GM21723 (cell line): ENCODE measurements around the gene NPRL2.

Experiments
- ATAC-seq: cut with Tn5 transposase; IDR thresholded peaks from one replicate; pipeline ENCODE4 v1.9.1; 2021; ENCODE audit warnings: mild to moderate bottlenecking, moderate library complexity; ENCODE audit not compliant: unreplicated experiment

NPRL2 gene

DNA sequence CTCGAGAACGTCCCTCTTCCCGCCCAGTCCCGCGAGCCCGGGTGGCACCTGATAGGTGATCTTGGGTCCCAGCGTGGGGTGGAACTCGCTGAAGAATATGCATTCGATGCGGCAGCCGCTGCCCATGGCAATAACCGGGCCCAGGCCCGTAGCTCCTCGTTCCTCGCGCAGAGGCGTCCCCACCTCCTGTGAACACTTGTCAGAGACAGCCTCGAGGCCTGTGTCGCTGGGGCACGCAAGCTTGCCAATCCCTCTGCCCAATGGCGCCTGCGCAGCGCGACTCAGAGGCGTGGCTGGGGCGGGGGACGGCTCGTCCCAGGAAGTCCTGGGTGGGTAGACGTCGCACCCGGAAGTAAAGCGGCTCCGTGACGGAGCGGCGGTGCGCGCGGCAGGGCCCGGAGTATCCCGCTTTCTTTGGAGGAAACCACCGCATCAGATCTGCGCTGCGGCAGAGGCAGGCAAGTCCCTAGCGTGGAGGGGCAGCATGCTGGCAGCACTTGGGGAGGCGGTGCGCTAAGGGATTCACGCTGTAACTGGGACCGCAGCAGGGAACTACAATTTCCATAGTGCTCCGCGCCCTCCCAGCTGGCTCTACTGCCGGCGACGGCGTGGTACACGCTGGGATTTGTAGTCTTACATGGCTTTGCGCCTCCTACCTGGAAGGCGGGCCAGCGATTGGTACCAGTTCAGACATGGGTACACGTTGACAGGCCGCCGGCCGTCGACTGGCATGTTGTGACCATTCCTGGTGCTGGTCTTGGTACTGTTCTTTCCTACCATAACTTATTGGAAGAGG is at the start of gene NPRL2, which contains the start of gene CYB561D2:
NPRL2 (minus strand) TSS at position 249 of the 796 bp plus-strand sequence; CDS start at position 126, 123 bp downstream.
CYB561D2 (plus strand) TSS at position 336 of the 796 bp plus-strand sequence. CDS start 572 bp downstream, outside the sequence.
- peak; percentile 86 for ATAC-seq

DNA sequence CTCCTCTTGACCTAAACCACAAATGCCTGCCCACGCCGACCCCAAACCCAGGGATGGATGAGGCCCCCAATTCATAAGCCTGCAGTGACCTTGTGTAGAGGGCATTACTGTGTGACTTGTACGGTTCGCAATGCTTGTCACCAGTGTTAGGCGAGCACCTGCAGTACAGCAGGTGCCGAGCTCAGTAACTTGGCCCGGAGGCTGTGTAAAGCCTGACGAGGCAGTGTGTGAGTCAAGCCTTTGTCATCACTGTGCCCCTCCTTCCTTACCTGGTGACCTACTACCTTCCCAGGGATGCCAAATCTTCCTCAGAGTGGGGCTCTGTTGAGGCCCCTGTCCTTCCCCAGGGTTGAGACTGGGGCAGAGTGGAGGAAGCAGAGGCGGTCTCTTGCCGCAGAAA is 45.9 kb upstream of the NPRL2 start:
- ATAC-seq: no peak

DNA sequence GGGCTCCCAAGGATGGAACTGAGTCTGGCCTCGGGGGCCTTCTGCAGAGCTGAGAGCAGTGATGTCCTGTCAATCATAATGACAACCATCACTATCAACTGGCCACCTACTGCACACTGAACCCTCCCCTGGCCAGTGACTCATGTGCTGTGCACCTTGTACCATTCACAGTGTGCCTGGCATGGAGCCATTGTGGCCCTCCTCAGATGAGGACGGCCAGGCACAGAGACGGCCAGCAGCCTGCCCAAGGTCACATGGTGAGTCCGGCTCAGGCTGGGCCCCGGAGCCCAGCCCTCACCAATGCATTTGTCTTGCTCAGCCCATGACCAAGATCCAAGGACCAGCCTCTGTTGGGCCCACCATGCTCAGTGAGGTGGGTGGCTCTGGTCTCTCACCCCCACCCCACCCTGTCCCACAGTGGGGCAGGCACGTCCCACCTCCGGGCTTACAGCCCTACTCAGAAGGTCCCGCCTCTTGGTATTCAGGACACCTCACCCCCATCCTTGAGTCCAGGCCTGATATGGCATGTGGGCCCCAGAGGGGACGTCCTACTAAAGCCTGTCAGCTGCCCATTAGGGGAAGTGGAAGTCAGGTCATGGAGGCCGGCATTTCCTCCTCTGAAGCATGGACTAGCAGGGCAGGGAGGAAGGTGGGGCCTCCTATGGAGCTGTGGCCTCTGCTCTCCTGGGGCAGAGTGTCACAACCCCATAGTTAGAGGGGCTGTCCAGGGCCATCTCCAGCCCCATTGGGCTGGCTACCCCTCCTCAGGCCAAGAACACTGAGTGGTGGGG is 44.7 kb upstream of the NPRL2 start:
- no peak for ATAC-seq

DNA sequence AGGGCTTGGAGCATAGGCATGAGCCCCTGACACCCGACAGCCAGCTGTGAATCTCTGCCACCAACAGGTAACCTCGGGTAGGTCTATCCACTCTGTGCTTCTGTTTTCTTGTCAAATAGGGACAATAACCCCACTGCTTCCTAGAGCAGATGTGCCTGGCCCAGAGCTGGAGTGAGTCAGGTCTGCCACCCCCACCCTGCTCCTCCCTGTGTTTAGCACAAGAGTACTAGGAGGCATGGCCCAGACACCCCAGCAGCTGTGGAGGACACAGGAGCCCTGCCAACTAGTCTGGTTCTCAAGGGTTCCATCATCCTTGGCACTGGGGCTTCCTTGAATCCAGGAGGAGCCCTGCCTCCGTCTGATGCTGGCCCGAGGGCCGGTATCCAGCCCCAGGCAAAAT is 42.5 kb upstream of the NPRL2 start:
- ATAC-seq: no peak

DNA sequence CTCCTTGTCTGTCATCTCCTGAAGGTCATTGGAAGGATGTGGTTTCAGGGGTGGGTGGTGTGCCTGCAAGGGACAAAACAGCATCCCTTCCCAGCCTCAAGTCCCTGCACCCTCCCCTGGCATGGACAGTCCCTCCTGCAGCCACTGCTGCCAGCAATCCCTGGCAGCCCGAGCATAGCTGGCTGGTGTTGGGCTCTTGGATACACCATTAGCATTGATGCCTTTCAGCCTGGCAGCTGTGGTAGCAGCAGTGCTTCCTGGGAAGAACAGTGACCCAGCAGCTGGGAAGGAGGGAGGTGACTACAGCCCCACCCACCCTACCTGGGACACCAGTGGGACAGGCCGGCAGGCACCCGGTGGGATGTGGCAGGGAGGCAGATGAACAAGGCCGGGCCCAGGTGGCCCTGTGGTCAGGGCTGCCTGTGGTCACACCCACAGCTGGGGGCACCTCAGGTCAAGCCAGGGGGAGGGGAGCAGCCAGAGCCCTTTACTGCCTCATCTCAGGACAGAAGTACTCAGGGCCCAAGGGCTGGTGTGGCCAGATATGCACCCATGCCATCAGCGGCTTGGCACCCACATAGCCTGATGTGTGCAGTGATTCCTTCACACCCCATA is 41.6 kb upstream of the NPRL2 start:
- no peak for ATAC-seq

DNA sequence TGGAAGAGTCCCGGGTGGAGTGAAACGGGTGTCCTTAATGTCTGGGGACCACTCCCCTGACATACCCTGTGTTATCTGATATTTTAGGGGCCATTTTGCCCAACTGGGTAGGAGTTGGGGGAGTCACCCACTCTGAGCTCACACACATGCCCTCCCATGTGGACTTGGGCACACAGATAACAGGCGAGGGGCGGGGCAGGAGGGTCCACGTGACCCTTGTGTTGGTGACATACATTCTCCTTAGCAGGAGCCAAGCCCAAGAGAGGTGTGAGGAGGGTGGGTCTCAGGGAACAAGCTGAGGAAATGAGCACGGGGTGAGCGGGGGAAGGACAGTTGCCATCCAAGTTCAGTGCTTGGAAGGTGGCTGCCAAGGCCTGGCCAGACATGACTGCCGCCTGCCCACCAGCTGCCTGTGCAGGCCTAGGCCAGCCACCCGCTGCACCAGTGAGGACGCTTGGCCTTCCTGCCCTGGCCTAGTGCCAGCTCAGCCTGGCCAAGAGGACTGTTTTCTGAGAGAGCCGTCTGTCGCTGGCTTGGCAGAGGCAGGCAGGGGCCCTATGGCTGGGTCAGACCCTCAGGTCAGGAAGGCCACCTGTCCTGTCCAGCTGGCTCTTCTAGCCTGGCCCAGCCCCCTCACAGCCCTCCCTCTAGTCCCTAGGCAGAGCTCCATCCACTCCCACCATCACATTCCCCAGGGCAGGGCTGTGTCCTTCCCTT is 40.1 kb upstream of the NPRL2 start:
- no peak for ATAC-seq

DNA sequence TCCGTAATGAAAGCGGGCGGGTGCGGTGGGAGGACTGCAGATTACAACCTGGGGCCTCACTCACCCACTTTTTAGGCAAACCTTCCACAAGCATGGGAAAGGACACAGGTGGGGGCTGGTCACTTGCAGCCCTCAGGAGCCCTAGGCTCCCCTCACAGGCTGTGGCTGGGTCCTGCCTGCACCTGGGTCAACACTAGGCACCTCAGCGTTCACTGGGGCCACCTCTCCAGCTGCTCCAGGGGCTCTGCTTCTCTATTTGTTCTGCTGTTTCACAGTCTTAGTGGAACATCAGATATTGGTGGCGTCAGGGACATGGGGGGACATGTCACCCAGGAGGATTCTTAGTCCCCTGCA is 38.8 kb upstream of the NPRL2 start:
- ATAC-seq: no peak

DNA sequence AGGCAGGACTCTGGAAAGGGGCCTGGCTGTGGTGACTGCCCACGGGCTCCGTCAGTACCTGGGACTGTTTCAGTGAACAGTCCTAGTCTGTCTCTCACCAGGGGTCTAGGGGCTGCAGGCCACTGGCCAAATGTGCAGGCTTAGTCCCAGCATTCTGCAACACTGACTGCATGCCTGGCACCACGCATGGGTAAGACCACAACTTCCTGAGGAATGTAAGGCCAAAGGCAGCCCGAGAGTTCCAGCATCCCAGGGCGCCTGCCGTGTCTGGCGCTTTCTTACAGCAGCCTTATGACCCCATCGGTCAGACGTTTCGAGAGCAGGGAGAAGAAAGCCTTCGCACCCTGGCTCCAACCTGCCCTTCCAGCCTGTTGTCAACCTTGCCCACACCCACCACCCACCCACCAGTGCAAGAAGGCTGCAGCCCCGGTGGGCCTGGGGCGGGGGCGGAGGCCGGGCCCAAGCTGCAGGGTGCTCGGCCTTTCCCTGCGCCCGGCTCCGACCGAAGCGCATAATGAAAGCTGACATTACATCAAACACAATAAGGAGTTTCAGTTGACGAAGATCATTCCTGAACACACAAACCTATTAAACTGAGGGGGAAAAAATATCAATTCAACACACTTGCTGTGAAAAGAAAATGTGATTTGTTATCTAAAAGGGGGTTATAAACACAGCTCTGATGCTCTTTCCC is 38.3 kb upstream of the NPRL2 start:
- ATAC-seq: no peak

DNA sequence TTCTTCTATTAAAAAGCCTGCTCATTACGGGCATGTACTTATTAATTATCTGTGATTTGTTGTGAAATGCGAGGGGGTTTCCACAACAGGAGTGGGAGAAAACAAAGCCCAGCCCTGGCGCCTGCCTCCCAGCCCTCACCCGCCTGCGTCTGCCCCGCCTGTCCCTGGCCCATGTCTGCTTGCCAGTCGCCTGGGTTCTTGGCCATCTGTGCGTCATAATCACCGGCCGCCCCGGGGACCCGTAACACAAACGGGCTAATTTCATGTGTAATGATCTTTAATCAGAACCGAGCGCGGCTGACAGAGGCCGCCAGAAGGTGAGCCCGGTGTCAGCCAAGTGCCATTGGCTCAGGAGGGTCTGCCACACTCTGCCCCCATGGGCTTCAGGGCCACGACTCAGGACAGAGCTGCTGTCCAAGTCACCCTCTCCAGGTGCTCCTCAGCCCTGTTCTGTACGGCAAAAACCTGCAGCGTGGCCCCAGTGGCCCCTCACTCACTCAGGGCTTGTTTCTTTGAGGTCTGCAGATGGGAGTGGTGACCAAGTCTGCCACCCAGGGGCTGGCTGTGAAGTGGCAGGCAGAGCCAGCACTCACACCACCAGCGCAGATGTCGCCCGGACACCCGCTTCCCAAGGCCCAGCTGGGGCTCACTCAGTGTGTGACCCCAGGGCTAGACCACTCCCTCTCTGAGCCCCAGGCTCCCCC is 37.6 kb upstream of the NPRL2 start:
- ATAC-seq: no peak

DNA sequence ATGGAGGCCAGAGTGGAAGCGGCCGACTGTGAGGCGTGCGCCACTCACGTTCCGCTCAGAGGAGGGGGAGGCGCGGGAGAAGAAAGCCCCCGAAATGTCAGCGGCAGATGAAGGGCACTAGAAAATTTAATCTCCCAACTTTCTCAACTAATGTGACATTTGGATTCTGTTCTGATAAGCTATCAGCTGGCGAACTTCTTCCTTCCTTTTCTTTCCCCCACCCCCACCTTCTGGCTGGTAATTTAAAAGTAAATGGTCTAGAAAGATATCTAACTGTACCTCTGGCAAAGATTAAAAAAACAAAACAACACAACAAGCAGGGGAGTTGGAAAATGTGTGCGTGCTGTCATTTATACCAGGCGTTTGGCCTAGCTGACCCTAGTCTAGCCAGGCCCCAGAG is 35.2 kb upstream of the NPRL2 start:
- ATAC-seq: no peak

DNA sequence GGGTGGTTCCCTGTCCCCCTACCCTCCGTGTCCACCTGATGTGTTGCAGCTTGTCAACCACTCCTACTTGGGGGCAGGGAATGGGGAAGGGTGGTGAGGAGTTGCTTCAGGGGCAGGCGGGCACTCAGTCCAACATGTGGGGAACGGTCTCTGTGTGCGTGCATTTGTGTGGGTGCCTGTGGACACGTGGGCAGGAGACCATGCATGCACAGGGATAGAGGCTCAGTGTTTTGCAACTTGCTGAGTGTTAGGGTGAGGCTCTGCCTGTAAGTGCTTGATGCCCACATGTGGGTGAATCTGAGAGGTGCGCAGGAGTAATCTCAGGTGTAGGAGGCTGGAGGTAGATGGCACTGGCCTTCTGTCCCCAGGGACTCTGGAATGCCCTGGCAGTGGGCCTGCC is 33.2 kb upstream of the NPRL2 start:
- ATAC-seq: no peak

DNA sequence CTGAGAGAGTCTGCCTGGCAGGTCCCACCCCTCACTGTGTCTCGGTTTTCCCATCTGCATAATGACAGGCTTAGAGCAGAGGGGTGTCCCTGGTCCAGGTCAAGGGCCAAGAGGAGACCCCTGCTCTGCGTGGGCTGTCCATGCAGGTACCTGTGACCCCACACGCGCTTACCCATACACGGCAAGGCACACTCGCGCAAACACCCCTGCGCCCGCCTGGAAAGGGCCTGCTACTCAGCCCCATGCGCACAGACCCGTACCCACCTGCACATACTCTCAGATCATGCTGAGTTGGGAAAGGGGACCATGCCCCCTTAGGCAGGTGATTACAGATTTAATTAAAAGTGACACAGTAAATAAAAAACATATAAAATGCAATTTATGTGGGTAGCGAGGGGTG is 32.1 kb upstream of the NPRL2 start:
- no peak for ATAC-seq

DNA sequence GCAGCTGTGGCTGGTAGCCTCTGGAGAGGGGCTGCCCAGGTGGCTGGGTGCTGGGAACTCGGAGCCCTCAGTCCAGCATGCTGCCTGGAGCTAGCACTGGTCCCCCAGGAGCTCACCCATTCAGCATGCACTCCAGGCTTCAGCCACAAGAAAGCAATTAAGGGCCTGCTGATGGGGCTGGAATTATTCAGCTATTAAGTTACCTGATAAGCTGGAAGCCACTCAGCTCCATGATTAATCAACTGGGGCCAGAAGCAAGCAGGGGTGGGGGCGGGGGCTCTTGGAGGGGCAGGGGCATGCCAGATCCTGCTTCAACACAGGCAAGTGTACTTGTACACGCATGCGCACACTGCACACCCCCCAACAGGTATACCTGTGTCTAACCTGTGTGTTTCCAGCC is 30.8 kb upstream of the NPRL2 start:
- no peak for ATAC-seq

DNA sequence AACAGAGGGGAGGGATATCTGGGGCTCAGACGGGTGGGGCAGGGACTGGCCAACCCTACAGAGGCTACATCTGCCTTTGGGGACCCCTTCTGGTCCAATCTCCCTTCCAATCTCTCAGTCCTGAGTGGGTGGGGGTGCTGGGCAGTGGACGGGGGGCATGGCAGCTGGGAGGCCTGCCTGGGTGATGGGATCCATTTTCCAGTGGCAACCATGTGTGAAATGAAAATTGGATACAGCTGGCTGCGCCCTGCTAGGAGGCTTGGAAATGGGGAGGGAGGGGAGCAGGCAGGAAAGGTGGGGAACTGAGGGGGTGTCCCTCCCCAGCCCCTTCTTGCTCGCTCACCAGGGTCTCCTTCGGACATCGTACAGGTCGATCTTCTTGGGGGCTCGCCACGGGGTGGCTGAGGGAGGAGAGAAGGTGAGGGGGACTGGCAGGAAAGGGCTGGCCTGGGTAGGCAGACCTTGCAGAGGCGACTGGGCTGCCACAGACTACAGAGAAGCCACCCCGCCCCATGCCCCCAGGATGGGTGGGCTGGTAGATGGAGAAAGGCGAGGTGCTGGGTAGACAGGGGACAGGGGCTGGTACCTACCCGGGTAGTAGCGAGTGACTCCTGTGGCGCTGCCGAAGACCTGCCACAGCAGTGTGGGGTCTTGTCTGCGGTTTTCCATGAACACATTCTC is 30.0 kb upstream of the NPRL2 start:
- ATAC-seq: no peak

DNA sequence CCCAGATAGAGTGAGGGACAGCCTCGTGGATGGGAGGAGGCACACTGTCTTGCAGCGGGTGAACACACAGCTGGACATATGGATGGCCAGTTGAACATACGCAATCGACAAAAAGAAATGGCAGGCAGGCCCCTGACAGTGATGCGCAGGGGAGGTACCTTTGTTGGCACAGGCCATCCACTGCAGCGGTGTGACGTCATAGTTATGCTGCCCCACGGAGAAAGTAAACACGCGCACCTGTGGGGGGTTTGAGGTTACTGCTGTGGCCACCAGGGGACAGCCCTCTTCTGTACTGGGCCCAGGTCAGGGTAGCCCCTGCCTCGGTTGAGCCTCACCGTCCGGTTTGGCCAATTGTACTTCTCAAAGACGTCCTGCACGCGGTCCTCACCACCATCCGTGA is 28.2 kb upstream of the NPRL2 start:
- no peak for ATAC-seq

DNA sequence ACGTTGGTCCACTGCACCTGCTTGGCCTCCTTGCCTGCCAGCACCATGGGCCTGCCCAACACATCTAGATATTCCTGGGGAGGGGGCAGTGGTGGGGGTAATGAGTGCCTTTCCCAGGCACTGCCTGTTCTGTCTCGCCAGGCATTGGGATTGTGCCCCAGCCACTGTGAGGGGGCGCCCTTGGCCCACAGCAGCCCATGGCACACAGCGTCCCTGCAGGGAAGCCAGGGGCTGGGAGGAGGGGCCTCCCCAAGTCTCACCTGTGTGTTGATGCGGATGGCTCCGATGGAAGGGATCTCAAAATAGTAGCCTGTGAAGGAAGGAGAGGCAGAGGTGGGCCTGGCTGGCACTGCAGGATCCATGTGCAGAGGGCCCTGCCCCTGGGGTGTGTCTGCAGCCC is 27.4 kb upstream of the NPRL2 start:
- ATAC-seq: no peak

DNA sequence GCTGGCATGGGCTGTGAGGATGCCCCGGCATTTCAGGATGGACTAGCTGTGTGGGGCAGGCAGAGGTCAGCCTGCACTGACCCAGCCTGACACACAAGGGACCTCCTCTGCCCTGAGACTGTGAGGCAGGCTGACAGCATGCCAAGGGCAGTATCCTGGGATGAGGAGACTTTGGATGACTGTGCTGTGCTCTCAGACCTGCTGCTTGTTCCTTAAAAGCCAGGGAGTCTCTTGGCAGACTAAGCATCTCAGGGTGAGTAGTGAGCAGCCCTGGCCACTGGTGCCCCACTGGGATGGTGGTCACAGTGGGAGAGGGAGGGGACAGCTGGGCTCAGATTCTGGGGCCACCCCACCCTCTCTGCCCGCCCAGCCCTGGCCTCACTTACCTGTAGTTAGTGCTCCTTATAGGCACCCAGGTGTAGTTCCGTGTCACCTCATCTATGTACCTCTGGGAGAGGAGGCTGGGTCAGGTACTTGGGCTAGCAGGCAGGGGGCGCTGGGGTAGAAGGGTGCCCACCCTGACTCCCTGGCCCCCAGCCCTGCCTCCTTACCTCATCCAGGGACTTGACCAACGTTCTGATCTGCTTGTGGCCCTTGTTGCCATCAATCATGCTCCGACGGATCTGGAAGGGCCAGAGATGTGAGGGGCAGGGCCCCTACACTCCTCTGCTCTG is 24.8 kb upstream of the NPRL2 start:
- ATAC-seq: no peak

DNA sequence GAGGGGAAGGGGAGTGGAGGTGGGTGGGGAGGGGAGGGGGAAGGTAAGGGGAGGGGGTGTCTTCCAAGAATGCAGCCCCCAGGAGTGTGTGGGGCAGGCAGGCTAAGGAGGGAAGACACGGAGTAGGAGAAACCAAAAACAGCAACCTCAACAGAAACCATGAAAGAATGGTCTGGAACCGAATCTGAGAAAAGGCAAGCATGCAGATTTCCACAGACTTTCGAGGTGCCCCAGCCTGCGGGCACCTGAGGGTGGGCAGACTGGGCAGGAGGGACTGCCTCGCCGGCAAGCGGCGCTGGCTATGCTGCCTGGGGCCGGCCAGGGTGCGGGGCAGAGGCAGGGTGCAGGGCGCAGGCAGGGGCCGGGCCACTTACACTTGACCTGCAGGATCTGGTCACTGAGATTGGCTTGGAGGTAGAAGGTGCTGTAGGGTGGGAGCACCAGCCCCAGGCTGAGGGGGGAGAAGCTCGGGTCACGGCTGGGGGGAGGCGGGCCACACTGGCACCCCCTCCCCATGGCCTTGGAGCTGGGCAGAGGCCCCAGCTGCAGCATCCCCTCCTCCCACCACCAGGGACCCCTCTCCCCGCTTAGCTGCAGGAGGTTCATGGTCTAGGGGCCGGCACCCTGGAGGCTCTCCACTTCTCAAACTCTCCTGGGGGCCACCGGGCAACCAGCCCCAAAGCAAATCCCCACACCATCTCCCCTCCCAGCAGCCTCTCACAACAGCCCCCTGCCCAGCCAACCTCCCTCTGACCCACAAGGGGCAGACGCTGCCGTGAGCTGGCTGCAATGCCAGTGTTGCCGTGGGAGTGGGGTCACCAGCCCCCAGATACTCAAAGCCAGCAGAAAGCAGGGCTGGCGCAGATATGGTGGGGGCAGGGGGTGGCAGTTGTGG is 24.0 kb upstream of the NPRL2 start:
- ATAC-seq: no peak
